HG02623 (cell line): ENCODE data around the gene TPMT.
"Not testable (repeated sequence)": the region's sequence is repeated elsewhere in the genome, so short reads cannot be mapped to it uniquely, and the experiment has no call there.

ENCODE experiments used
- ATAC-seq: cut with Tn5 transposase; IDR thresholded peaks from one replicate; pipeline ENCODE4 v1.9.1; 2021; ENCODE audit warnings: moderate library complexity; ENCODE audit not compliant: unreplicated experiment

The TPMT gene

GRCh38 chr6:18155864-18156421 lies 1.1 kb upstream of the TPMT start:
- ATAC-seq, result peak; percentile 26

DNA sequence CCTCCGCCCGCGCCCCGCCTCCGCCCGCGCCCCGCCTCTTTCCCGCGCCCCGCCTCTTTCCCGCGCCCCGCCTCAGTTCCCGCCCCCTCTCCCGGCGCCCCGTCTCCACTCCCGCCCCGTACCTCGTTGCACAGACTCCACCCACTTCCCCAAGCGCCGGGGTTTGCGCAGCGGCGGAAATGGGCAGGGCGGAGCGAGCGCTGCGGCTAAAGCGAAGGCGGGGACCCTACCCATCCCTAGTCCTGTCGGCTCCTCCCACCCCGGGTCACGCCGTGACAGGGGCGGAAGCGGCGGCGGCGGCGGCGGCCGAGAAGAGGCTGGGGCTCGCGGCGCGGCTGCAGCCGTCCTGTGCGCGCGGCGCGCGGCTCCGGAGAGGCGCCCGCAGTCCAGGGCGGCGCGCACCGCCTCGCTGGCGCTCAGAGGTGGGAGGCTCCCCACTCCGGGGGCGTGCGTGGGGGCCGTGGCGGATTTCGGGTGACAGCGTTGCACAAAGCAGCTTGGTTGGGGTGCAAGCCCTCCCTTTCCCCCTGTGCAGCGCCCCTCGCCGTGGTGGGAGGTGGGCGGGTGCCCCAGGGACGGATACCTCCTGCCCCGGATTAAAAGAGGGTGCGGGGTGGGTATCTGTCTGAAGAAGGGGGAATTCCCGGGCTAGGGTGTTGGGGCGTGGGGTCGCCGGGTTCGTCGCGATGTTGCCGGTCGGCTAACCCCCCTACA lies 430 bp upstream of the TPMT start, which contains the start of gene KDM1B:
Gene KDM1B, plus strand, starts transcription at position 273 of the 714 bp plus-strand sequence. CDS start 4,474 bp downstream, outside the sequence.
- peak; percentile 86 for ATAC-seq

DNA sequence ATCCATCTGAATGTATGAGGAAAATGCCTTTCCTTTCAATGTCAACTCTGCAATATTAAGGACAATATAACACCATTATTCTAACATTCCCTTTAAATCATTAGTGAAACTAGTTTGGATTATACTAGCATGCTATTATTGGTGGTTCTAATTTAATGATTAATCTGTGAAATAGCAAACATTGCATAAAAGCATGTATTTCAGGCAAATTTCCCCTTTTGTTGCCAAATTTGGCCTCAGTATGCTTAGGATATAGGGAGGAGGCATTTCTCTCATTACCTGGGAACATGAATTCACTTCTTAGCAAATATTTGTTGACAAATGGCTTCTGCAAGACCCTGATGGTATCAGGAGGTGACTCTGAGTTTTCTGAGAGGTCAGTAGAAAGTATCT lies 1.6 kb downstream of the TPMT start:
- ATAC-seq, result no peak

- ATAC-seq, result no peak
These were observed 3.1 kb downstream of the TPMT start for GRCh38 chr6:18151801-18152200.

GRCh38 chr6:18151391-18151790 lies 3.5 kb downstream of the TPMT start:
- not testable (repeated sequence) for ATAC-seq

DNA sequence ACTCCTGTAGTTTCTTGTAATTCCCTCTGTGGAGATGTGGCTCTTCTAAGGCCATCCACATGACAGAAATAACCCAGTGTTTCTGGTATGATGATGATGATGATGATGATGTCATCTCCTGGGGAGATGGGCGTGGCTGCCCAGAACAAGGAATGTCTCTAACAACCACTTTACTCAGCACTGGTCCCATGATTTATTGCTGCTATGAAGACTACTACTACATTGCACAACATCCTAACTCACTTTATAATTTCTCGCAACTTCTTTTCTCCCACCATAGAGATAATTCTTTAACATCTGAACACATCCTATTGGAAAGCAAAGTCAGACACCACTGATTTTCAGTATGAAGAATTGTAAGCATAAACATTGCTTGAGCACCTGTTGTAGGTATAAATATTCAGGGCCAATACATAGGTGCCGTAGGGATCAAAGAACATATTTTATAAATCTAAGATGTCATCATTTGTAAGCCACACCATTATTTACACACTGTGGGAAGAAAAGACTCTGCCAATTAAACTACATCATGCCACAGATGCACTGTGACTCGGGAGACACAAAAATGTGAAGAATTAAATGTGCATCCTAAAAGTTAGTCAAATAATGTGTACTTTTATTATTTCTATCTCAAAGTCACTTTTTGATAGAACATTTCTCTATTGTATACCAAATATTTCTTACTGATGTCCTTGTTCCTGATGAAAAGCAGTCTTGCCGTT lies 6.4 kb downstream of the TPMT start:
- no peak for ATAC-seq

DNA sequence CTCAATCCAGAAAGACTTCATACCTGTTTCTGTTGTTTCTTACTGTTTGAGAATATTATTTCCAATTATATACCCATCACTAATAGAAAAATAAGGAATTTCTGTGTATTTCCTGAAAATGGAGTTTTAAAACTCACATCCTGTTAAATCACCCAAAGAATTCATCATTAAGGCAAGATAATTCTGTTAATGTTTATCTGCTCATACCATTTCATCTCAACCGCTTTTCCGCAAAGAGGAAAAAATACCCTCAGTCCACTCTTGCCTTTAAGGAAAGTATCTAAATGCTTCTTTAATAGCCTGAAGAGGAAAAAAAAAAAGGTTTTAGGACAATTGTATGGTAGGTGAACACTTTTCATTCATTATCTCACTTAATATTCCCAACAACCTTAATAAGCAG lies 7.3 kb downstream of the TPMT start:
- ATAC-seq, result no peak

- ATAC-seq, result no peak
These were observed 7.7 kb downstream of the TPMT start for GRCh38 chr6:18147160-18147559.

DNA sequence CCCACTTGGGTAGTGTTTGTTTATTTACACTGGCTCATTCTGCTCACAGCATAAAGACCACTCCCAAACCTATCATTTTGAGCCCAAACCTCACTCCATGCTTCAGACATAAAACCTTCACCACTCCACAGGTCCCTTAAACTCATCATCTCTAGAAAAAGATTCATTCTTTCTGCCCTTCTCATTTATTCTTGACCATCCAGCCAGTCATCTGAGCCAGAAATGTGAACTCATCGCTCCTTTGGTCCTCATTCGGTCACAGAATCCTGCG lies 12.4 kb downstream of the TPMT start:
- no peak for ATAC-seq

DNA sequence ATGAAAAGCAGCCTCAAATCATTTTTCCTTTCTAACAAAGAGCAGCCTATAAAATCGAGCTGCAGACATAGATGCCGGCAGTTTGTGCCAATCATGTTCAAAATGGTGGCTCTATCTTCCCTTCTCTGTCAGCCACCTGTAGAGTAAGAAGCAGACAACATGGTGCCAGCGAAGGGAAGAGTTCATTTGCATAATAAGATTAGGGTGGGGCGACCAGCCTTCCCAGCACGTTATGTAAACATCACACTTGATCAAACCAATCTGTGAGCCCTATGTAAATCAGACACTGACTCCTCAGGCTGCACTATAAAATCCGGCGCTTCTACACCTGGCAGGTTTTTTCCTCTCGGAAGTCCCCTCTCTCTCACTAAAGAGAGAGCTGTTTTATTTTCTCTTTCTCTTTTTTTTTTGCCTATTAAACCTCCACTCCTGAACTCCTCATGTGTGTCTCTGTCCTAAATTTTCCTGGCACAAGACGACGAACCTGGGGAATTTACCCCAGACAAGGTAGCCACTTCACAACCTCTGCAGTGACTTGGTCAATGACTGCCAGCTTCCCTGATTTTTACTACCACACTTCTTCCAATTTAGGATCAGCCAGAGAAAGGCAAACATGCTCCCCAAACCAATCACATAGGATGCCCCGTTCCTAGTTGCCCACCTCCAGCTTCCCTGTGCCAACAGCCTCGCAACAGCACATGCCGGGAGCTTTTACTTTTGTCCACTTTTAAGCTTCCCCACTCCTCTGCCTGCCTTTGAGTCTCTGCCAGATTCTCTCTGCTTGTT lies 12.9 kb downstream of the TPMT start:
- ATAC-seq, result no peak

DNA sequence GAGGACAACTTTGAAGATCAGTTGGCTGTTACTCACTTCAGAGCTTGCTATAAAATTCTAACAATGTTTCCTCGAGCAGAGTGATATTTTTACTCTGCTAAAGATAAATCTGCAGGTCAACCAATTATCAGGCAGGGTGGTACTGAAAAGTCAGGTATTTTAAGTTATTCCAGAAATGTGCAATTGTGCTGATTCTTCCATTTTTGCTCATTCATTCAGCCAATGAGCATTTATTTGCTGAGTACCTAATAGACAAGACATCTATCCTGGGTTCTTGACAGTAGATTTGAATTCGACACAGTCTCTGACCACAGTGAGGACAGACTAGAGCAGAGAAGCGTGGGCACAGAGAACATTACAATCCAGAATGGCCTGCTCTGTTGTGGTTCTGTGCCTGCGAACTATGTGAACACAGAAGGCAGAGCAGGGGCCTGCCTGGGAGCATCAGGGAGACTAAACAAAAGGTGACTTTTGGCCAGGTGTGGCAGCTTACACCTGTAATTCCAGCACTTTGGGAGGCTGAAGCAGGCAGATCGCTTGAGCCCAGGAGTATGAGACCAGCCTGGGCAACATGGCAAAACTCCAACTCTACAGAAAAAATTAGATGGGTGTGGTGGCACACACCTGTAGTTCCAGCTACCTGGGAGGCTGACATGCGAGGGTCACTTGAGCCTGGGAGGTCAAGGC lies 14.8 kb downstream of the TPMT start:
- no peak for ATAC-seq

GRCh38 chr6:18138906-18139305 lies 16.0 kb downstream of the TPMT start:
- no peak for ATAC-seq

GRCh38 chr6:18136260-18136659 lies 18.6 kb downstream of the TPMT start:
- ATAC-seq, result no peak

DNA sequence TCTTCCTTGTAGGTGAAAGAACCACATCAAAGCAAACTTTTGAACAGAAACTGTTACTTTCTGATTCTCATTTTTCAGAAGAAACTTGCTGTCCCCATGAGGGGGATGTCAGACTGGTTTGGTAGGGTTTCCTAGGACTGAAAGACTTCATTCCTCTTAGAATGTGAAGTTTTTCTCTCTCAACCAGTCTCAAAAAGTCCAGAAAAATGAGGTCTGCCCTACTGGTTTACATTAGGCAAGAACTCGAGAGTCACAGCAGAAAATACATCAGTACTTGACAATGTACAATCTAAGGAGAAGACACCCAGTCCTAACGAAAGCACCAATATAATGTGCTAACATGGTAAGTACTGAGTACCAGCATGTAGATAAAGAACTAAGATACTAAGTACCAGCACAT lies 19.7 kb downstream of the TPMT start:
- no peak for ATAC-seq

- no peak for ATAC-seq
These were observed 22.5 kb downstream of the TPMT start for GRCh38 chr6:18132346-18132745.

- no peak for ATAC-seq
These were observed 28.8 kb downstream of the TPMT start for GRCh38 chr6:18126121-18126520.

DNA sequence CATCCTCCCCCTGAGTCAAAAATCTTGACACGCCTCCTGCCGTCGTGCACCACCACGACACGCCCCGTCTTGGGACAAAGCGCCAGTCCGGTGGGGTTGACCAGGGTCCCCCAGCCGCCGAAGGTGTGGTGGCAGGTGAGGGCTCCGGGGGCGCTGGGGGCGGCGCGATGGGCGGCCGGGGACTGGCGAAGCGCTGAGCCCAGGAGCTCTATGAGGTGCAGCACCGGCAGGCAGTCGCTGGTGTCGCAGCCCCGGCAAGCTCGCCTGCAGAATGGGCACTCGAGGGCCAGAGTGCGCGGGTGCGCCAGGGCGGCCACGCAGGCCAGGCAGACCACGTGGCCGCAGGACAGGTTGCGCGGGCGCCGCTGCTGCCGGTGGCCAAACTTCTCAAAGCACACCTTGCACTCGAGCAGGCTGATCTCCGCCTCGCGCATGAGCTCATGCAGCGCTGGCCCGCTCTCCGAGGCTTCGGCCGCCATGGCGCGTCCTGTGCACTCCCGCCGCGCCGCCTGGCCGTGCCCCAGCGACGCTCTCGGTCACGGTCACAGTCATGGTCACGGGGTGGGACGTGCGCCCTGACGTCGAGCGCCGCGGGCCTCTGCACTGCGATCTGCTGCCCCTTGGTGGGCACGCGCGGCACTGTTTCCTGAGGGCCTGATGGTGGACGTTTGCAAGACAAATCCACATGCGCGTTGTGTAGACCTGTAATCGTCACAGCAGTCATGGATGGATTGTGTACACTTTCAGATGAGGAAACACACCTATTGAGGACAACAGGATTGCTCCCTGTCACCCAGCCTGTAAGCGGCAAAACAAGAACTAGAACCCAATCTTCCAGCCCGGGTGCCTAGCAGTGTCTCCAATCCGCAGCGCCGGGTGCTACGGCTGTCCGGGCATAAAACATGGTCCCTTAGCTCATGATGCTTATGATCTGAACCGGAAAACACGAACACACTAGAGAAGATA lies 32.5 kb downstream of the TPMT start, which contains the start of gene NHLRC1:
Gene NHLRC1, minus strand, starts transcription at position 550 of the 966 bp plus-strand sequence. Its CDS starts 71 bp downstream, at position 479.
- ATAC-seq, result peak; percentile 99

DNA sequence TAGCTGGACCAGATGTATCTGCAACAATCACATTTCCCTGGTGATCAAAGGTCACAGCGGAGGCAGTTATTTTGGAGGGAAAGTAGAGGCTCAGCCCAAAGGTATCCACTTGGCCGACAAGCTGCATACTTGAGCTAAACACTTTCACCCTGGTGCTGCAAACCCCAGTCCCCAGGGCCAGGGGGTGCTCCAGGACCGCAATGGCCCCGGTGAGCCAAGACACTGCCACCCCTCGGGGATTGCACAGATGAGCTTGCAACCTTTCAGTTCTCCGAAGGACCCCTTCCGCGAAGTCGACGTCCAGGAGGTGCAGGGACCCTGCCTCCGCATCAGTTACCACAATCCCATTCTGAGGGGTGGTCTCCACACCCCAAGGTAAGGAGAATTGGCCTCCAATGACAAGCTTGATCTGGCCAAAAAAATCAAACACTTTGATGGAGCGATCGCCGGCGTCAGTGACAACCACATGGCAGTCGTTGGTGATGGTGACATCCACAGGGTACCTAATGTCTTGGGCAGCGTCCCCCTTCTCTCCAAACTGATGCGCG lies 33.2 kb downstream of the TPMT start:
- ATAC-seq, result no peak

DNA sequence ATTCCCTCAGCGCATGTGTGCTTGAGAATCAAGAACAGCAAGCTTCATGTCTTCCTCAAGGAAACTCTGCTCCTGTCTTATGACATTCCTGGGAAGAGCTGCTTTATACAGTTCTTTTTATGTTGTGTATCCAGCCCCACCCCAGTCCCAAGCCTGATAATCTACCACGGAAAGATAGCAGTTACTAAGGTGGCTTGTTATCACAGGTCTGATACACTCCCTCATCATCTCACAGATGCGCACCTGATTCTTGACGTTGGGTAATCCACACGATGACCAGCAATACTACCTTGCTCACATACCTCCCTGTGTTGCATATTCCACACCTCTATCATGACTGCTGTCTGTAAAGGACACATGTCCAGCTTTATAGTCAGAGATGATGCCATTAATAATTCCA lies 35.6 kb downstream of the TPMT start:
- ATAC-seq, result no peak
